Omental fat pad (tissue), 4 donors: ENCODE results near the gene SPATA24. TPM values are rescaled to one million over a fixed set of nuclear protein-coding genes. Genes with fewer than 3 reads are reported as not detected.

ENCODE experiments used
- ATAC-seq: fragments of 150-250 bp; one replicate; pipeline ENCODE4 v1.9.1; 2016; ENCODE audit warnings: mild to moderate bottlenecking, moderate library complexity; ENCODE audit not compliant: low FRiP score
- DNase-seq: peaks from one replicate; pipeline ENCODE4 v3.0.0-alpha.2; 2019; ENCODE audit warnings: low spot score
- total RNA-seq, 4 donors: library from RNA; depleted of rRNA; stranded (reverse); fragments of >200 nt; gene quantifications; one replicate each; pipeline ENCODE4 v1.1.0, GENCODE V29; 2016
- TF ChIP-seq, protein P1 (sequence below), 3 donors: fragments of 450-650 bp; IDR thresholded peaks; one replicate each; pipeline ENCODE4 v1.5.1; 2016 to 2017; ENCODE audit warnings: antibody characterized with exemption in 3 of 3, mild to moderate bottlenecking in 3 of 3, moderate library complexity in 2 of 3

Gene SPATA24
- total RNA-seq, 4 donors from 2014 or later = 1.8 to 3.3 (median 2.0) TPM

DNA sequence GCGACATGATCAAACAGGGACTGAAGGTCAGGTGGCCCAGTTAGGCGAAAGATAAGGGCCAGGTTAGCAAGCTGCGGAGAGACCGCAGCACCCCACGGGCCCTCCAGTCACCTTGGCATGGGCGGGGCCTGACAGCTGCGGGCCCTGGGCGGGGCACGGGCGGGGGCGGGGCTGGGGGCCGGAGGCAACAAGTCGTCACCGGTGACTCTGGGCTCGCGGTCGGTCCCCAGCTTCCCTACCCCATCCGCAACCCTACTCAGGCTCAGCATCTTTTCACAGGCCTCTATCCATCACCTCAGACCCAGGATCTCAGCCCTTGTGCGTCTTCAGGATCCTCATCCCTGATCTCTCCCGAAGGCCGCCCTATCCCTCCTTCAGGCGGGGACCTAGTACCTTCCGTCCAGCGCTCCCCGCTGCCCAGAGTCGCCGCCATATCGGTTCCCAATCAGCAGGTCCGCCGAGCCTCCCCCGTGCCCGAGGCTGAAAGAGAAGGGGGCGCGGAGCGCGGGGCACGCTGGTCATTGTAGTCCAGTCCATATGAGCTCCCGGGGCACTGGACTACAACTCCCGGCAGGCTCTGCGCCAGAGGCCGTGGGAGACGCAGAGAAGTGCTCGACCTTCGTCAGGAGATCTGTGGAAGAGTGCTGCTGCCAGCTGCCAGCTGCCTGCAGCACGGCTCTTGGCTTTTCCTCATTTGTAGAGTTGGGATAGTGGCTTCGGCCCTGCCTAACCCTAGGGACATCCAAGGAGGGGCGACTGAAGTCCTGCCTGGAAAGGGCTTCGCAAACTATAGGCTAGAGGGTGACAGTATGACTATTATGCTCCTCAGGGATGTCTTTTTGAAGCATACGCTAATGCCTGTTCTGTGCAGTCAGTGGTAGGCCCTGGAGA is 35.4 kb upstream of the SPATA24 start, which contains the start of gene DNAJC18:
Gene DNAJC18, minus strand, starts transcription at position 513 of the 891 bp plus-strand sequence. Its CDS starts 80 bp downstream, at position 433.
- TF ChIP-seq, protein P1, sequence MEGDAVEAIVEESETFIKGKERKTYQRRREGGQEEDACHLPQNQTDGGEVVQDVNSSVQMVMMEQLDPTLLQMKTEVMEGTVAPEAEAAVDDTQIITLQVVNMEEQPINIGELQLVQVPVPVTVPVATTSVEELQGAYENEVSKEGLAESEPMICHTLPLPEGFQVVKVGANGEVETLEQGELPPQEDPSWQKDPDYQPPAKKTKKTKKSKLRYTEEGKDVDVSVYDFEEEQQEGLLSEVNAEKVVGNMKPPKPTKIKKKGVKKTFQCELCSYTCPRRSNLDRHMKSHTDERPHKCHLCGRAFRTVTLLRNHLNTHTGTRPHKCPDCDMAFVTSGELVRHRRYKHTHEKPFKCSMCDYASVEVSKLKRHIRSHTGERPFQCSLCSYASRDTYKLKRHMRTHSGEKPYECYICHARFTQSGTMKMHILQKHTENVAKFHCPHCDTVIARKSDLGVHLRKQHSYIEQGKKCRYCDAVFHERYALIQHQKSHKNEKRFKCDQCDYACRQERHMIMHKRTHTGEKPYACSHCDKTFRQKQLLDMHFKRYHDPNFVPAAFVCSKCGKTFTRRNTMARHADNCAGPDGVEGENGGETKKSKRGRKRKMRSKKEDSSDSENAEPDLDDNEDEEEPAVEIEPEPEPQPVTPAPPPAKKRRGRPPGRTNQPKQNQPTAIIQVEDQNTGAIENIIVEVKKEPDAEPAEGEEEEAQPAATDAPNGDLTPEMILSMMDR (IDR thresholded peaks at IDR 0.05) = no peak

GRCh38 chr5:139438707-139439012 is 34.8 kb upstream of the SPATA24 start:
- DNase-seq (no peak), ATAC-seq (no peak)
- TF ChIP-seq, protein P1 (IDR thresholded peaks at IDR 0.05) = no peak

More for the DNA sequence above, 35.4 kb upstream of the SPATA24 start, which contains the start of gene DNAJC18:
- peak; percentile 86 for DNase-seq
- peak; percentile 99 for ATAC-seq

- no peak for ATAC-seq
- TF ChIP-seq, protein P1 (IDR thresholded peaks at IDR 0.05) = no peak
- DNase-seq = no peak
Measured at GRCh38 chr5:139435676-139436075, 31.8 kb upstream of the SPATA24 start.

DNA sequence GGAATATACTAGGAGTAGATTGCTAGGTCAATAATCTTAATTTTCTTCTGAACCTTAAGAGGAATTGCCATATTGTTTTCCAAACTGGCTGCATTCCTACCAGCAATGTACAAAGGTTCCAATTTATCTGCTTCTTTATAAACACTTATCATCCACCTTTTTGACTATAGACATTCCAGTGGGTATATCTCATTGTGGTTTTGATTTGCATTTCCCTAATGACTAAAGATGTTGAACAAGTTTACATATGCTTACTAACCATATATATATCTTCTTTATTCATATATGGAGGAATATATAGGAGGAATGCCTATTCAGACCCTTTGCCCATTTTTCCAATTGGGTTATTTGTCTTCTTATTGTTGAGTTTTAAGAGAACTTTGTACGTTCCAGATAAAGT is 27.8 kb upstream of the SPATA24 start:
- ATAC-seq = no peak
- TF ChIP-seq, protein P1 (IDR thresholded peaks at IDR 0.05) = no peak
- DNase-seq = no peak

DNA sequence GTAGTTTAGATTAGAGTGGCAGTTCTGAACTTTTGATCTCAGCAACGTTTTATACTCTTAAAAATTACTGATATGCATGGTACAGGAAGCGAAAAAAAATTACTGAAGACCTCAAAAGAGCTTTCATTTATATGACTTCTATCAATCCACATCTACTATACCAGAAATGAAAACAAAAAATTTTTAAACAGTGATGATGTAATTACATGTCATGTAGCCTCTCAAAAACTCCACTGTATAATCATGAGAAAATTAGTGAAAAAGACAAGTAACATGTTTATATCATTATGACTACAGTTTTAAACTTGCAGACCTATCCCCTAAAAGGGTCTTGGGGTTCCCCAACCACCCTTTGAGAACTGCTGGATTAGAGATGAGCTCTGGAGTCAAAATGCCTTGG is 26.1 kb upstream of the SPATA24 start:
- TF ChIP-seq, protein P1 (IDR thresholded peaks at IDR 0.05) = no peak
- ATAC-seq (no peak), DNase-seq (no peak)

GRCh38 chr5:139426203-139426885 is 22.5 kb upstream of the SPATA24 start:
- ATAC-seq = no peak
- TF ChIP-seq, protein P1 (IDR thresholded peaks at IDR 0.05) = no peak

More at GRCh38 chr5:139426203-139426885, 22.5 kb upstream of the SPATA24 start:
- no peak for DNase-seq
